GM23338 (cell line): Measurements from ENCODE around the gene GRM4.
A peak's percentile ranks its signal among the peaks of the same experiment; 100 is the strongest.

Experiments
- CTCF ChIP-seq, 2 experiments: fragments of 200-600 bp in 1 of 2; sonication (generic) in 1 of 2; conservative IDR thresholded peaks; 2 replicates each; pipeline versions ENCODE4 v1.5.1 to v1.6.1; 2016 to 2017; ENCODE audit warnings: antibody characterized with exemption in 2 of 2, low read depth in 2 of 2, mild to moderate bottlenecking in 2 of 2, moderate library complexity in 1 of 2
- ETS1 ChIP-seq: IDR thresholded peaks from 2 replicates; pipeline ENCODE4 v1.6.1; 2016; ENCODE audit warnings: antibody characterized with exemption
- JUNB ChIP-seq: IDR thresholded peaks from one replicate; pipeline ENCODE4 v1.6.1; 2016; ENCODE audit warnings: antibody characterized with exemption; ENCODE audit not compliant: unreplicated experiment
- POLR2AphosphoS5 ChIP-seq: IDR thresholded peaks from 2 replicates; pipeline ENCODE4 v1.6.1; 2016; ENCODE audit warnings: antibody characterized with exemption, low read depth

- TF ChIP-seq CTCF (conservative IDR thresholded peaks at IDR 0.05; ENCODE audit: low read depth in 2 of 2) (peak; percentile 32 to 64), JUNB (no peak), ETS1 (no peak), POLR2AphosphoS5 (no peak)
Observed at GRCh38 chr6:34074064-34074742, 71.7 kb downstream of the GRM4 start.
